ENCODE measurements around the gene L3MBTL3.

The L3MBTL3 gene

DNA sequence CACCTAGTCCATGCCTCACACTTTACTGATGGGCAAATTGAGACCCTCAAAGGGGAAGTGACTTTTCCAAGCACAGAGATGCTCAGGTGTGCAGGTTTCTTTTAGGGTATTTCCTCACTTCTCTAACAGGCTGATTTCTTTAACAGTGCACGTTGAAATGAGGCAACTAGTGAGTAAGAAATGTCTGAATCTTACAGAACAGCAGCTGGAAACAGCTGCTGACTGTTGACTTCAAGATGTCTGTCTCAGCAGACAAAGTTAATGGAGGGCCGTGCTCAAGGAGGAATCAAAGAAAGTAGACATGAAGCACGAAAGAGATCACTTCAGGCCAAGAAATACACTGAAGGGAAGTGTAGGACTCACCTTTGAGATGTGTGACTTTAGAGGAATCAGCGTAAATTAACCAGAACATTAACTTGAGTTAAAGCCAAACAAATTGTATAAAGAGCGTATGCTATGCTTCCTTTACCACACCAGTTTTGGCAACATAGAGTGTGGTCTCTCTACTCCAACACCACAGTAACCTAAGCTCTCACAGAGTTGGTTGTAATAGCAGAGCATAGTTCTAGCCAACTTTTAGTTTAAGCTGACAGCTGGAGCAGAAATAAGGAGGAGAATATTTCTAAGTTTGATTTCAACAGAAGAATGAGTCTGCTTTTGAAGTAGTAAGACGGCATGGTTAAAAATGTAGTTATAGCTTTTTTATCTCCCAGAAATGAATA is 143.5 kb downstream of the L3MBTL3 start:
- TF ChIP-seq EP300 (IDR thresholded peaks at IDR 0.05; ENCODE audit: borderline replicate concordance) = no peak
- TF ChIP-seq TCF12 (IDR thresholded peaks at IDR 0.05; ENCODE audit: low read depth) = no peak
- TF ChIP-seq EGR1 (IDR thresholded peaks at IDR 0.05) = no peak

DNA sequence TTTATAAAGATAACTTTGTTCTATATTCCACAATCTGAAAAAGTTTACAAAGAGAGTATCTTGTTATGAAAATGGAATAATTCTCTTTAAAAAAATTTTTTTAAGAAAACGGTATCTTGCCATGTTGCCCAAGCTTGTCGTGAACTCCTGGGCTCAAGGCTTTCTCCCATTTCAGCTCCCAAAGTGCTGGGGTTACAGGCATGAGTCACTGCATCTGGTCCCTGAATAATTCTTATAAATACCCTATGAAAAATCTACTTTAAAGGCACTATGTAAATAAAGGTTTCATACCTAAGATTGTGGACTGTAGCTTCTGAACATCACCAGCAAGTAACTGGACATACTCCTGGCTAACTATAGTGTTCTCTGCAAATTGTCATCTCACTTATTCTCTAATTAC is 144.0 kb downstream of the L3MBTL3 start:
- TF ChIP-seq, protein P1, sequence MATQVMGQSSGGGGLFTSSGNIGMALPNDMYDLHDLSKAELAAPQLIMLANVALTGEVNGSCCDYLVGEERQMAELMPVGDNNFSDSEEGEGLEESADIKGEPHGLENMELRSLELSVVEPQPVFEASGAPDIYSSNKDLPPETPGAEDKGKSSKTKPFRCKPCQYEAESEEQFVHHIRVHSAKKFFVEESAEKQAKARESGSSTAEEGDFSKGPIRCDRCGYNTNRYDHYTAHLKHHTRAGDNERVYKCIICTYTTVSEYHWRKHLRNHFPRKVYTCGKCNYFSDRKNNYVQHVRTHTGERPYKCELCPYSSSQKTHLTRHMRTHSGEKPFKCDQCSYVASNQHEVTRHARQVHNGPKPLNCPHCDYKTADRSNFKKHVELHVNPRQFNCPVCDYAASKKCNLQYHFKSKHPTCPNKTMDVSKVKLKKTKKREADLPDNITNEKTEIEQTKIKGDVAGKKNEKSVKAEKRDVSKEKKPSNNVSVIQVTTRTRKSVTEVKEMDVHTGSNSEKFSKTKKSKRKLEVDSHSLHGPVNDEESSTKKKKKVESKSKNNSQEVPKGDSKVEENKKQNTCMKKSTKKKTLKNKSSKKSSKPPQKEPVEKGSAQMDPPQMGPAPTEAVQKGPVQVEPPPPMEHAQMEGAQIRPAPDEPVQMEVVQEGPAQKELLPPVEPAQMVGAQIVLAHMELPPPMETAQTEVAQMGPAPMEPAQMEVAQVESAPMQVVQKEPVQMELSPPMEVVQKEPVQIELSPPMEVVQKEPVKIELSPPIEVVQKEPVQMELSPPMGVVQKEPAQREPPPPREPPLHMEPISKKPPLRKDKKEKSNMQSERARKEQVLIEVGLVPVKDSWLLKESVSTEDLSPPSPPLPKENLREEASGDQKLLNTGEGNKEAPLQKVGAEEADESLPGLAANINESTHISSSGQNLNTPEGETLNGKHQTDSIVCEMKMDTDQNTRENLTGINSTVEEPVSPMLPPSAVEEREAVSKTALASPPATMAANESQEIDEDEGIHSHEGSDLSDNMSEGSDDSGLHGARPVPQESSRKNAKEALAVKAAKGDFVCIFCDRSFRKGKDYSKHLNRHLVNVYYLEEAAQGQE (IDR thresholded peaks at IDR 0.05; ENCODE audit: low read depth) = no peak
- TF ChIP-seq ZBTB7A (IDR thresholded peaks at IDR 0.05; ENCODE audit: low read depth) = no peak
- TF ChIP-seq RAD21 (IDR thresholded peaks at IDR 0.05; ENCODE audit: low read depth) = no peak
- no peak for TF ChIP-seq EGR1 (IDR thresholded peaks at IDR 0.05)
- TF ChIP-seq CREB1 (IDR thresholded peaks at IDR 0.05; ENCODE audit: low read depth) = no peak
- no peak for TF ChIP-seq TCF12 (IDR thresholded peaks at IDR 0.05; ENCODE audit: low read depth)

DNA sequence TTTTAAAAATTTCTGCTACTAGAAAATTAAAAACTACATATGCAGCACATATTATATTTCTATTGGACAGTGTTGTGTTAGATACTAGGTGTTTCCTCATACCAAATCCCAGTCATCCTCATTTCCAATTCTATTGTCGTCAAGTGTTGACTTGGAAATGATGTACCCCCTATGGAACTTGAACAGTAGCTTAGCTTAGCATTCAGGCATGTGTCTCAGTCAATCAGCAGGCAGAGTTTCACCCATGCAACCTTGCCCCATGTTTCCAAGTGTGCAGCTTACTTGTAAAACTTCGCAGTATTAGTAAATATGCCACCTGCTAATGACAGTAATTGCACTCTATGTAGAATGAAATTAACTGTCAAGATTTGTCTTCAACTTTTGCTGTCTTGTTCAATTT is 144.9 kb downstream of the L3MBTL3 start:
- TF ChIP-seq, protein P2, sequence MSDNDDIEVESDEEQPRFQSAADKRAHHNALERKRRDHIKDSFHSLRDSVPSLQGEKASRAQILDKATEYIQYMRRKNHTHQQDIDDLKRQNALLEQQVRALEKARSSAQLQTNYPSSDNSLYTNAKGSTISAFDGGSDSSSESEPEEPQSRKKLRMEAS (IDR thresholded peaks at IDR 0.05) = no peak
- TF ChIP-seq FOXM1 (IDR thresholded peaks at IDR 0.05; ENCODE audit: borderline replicate concordance, low read depth) (no peak), NFIC (IDR thresholded peaks at IDR 0.05) (no peak), RAD21 (IDR thresholded peaks at IDR 0.05; ENCODE audit: low read depth) (no peak)

DNA sequence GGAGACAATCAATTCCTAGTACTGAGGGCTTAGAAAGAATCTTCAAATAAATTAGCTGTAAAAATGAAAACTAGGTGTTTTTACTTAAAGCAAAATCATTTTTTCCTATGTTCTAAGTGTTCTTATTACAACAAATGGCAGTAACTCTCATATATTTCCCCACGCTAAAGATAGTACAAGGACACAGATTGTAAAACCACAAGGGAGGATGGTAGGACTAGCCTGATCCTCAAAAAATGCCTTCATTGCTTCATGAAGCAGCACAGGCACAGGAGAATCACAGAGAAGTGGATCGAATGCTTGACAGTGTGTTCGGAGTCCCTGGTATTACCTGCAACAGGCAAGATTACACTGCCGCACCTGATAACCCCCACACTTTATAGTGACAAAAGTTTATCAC is 145.9 kb downstream of the L3MBTL3 start:
- TF ChIP-seq RAD21 (IDR thresholded peaks at IDR 0.05; ENCODE audit: low read depth) = no peak
- TF ChIP-seq ZBTB7A (IDR thresholded peaks at IDR 0.05; ENCODE audit: low read depth) = no peak
- TF ChIP-seq, protein P1 (IDR thresholded peaks at IDR 0.05; ENCODE audit: low read depth) = no peak
- no peak for TF ChIP-seq YY1 (IDR thresholded peaks at IDR 0.05; ENCODE audit: low read depth)
- no peak for TF ChIP-seq FOXM1 (IDR thresholded peaks at IDR 0.05; ENCODE audit: borderline replicate concordance, low read depth)
- TF ChIP-seq, protein P2 (IDR thresholded peaks at IDR 0.05) = no peak
- no peak for TF ChIP-seq CREB1 (IDR thresholded peaks at IDR 0.05; ENCODE audit: low read depth)
- TF ChIP-seq, protein P3, sequence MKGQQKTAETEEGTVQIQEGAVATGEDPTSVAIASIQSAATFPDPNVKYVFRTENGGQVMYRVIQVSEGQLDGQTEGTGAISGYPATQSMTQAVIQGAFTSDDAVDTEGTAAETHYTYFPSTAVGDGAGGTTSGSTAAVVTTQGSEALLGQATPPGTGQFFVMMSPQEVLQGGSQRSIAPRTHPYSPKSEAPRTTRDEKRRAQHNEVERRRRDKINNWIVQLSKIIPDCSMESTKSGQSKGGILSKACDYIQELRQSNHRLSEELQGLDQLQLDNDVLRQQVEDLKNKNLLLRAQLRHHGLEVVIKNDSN (IDR thresholded peaks at IDR 0.05) = no peak

DNA sequence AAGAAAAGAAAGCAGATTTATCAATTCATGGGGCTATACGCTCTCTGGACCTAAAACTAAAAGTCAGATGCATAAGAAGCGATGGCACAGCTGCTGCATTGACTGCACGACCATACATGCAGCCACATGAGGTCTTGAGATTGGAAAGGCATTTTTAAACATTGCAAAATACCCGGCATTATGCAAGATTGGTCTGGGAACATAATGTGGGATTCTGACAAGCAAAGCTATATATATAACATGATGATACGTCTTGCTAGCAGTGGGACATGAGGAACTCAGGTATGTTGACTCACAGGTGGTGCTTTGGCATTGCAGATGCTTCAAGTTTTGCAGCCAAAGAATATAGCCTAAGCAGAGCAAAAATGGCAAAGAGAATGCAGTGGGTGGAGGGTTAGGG is 149.3 kb downstream of the L3MBTL3 start:
- TF ChIP-seq EGR1 (IDR thresholded peaks at IDR 0.05) = no peak
- no peak for TF ChIP-seq TAF1 (IDR thresholded peaks at IDR 0.05; ENCODE audit: low read depth)
- TF ChIP-seq ZBTB7A (IDR thresholded peaks at IDR 0.05; ENCODE audit: low read depth) = no peak
- no peak for TF ChIP-seq FOXM1 (IDR thresholded peaks at IDR 0.05; ENCODE audit: borderline replicate concordance, low read depth)
- TF ChIP-seq YY1 (IDR thresholded peaks at IDR 0.05; ENCODE audit: low read depth) = no peak
- no peak for TF ChIP-seq TEAD4 (IDR thresholded peaks at IDR 0.05)
- TF ChIP-seq, protein P3 (IDR thresholded peaks at IDR 0.05) = no peak

DNA sequence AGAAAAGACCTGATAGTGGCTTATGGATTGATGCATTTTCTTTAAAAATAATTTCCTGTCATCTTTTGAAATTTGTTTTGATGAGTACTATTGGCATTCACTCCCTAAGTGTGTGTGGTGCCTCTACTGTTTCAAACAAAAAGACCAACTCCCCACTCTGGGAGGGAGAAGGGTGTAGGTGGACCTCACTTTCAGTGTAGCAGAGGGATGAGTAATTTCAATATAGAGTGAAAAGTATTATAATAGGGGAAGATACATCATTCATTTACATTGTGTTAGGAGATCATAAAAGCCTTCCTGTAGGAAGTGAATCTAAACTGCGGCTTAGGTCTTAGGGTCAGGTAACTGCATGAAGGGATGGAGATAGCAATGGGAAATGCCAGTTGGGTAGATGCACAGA is 158.0 kb downstream of the L3MBTL3 start:
- TF ChIP-seq EGR1 (IDR thresholded peaks at IDR 0.05) (no peak), YY1 (IDR thresholded peaks at IDR 0.05; ENCODE audit: low read depth) (no peak), CEBPB (IDR thresholded peaks at IDR 0.05) (no peak), CREB1 (IDR thresholded peaks at IDR 0.05; ENCODE audit: low read depth) (no peak), NFIC (IDR thresholded peaks at IDR 0.05) (no peak), TEAD4 (IDR thresholded peaks at IDR 0.05) (no peak), ZBTB7A (IDR thresholded peaks at IDR 0.05; ENCODE audit: low read depth) (no peak), TCF12 (IDR thresholded peaks at IDR 0.05; ENCODE audit: low read depth) (no peak)
- TF ChIP-seq, protein P2 (IDR thresholded peaks at IDR 0.05) = no peak
- TF ChIP-seq, protein P3 (IDR thresholded peaks at IDR 0.05) = no peak
